Esophagus squamous epithelium (tissue), 4 donors: Measurements from ENCODE around the gene ADGRL2.

Experiments
- CTCF ChIP-seq, 6 experiments: fragments of 450-650 bp in 4 of 6; fragments of 200-600 bp in 2 of 6; sonication (generic) in 2 of 6; IDR thresholded peaks; one replicate each; pipeline ENCODE4 v1.5.1; 2016 to 2019; ENCODE audit warnings: antibody characterized with exemption in 6 of 6, mild to moderate bottlenecking in 4 of 6, moderate library complexity in 4 of 6
- POLR2A ChIP-seq, 4 donors: fragments of 450-650 bp; IDR thresholded peaks; one replicate each; pipeline ENCODE4 v1.6.1; 2017; ENCODE audit warnings: antibody characterized with exemption in 4 of 4, mild to moderate bottlenecking in 4 of 4, moderate library complexity in 3 of 4

GRCh38 chr1:81799939-81800694, 617 bp upstream of the ADGRL2 start:
- TF ChIP-seq CTCF (IDR thresholded peaks at IDR 0.05) (peak in 1 of 6 experiments; percentile 6), POLR2A (IDR thresholded peaks at IDR 0.05) (peak in 1 of 4 donors; percentile 21)
